Fibroblast of gingiva (primary cell): ENCODE data around the gene TULP1.

Experiments
- DNase-seq: peaks from one replicate; pipeline ENCODE4 v3.0.0-alpha.2; 2011; ENCODE audit warnings: low read depth

TULP1 gene

DNA sequence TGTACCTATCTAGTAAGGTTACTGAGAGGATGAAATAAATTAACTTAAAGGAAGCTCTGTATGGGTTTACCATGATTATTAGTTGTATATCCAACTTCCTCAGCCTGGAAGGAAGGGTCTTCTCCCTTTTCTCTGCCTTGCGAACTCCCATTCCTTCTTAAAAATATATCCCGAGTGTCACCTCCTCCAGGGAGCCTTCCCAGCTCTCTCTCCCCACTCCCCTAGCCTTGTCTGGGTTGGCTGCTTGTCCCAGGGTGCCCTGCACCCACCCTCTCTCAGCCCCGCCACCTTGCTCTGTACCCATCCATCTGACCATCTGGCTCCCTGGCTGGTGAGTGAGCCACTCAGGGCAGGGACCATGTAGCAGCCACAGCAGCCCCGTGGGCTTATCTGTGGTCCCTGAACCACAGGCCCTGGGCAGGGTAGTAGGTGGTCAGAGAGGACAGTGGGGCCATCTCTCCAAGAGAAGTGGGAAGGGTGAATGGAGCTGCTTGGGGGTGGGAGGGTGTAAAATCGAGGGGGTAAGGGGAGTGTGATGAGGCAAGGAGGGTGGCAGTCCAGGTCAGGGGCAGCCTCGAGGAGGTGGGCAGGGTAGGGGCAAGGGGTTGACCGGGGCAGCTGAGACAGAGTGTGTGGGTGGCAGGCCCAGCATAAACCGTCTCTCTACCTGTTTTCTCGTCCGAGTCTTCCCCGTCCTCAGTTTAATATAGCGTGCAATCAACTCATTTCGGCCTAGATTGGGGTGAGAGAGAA lies 28.6 kb downstream of the TULP1 start:
- no peak for DNase-seq

DNA sequence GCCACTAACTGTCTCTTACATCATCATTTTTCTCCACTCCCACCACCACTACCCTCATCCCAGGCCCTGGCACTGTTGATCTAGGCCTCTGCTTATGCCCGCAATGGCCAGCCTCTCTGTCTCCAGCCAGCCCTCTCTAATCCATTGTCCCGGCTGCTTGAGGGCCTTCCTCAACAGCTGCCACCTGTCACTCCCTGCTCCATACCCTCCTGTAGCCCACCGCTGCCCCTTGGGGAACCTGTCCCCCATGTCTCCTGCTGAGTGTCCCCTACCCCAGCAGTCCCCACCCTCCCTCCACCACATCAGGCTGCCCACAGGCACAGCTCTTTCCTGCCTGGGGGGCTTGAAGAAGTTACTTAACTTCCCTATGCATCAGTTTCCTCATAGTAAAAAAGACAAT lies 29.2 kb downstream of the TULP1 start:
- DNase-seq = no peak

DNA sequence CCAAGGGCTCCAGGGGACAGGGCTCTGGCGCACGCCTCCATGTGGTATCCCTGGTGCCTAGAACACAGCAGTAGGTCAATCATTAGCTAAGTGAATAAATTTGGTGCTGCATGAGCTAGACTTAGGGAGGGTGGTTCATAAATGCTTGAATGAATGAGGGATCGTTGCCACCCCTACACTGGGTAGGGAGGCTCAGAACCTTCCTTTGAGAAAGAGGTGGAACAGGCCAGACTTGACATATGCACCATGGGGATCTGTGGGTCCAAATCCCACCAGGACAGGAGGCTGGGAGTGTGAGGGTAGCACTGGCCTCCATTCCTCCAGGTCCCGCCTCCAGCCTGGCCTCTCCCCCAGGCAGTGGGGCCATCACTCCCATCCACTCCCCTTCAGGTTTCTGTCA lies 29.6 kb downstream of the TULP1 start:
- DNase-seq = no peak

DNA sequence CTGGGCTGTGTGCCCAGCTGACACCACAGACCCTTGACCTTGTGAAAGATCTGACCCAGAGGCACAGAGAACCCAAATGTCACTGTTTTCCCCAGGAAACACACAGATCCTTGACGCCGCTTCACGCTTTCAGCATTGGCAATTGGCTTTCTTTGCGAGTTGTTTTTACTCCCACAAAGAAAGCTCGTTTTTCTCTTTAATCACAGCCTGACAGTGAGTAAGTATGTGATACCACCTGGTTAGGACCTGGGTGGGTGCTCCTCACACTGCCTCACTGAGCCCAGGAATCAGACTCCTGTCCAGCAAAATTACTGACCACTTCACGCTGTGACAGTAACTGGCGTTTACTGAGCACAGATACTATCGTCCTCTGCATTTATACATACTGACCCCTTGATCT lies 31.5 kb downstream of the TULP1 start:
- no peak for DNase-seq

DNA sequence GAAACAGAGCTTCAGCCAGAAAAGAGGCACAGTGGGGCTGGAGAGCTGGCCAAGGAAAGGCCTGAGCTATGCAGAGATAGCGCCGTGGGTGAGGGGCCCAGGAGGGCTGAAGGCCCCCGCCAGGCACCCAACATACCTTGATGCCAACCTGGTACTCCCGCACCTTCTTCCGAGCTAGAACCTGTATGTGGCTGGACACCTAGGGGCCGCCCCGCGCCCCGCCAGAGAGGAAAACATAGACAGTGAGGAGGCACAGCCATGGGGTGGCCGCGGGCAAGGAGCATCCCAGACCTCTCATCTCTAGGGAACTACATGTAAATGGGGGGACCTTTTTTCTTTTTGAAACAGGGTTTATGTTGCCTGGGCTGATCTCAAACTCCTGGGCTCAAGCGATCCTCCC lies 32.5 kb downstream of the TULP1 start:
- DNase-seq = no peak

DNA sequence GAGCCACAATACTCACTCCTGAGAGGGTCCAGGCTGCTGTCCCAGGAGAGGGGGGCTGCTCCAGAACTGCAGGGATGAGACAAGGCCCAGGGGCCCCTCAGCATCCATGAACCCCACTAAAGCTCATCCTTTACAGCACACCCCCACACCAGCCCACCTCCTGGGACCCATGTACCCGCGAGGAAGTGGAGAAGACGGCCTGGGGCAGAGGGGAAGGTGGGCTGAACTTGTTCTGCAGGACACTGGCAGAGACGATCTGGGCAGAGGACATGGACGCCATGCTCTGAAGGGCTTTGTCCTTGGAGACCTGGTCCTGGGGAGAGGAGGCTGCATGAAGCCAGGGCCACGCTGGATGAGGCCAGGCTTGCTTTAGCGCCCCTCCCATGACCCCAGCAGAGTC lies 34.4 kb downstream of the TULP1 start:
- no peak for DNase-seq

DNA sequence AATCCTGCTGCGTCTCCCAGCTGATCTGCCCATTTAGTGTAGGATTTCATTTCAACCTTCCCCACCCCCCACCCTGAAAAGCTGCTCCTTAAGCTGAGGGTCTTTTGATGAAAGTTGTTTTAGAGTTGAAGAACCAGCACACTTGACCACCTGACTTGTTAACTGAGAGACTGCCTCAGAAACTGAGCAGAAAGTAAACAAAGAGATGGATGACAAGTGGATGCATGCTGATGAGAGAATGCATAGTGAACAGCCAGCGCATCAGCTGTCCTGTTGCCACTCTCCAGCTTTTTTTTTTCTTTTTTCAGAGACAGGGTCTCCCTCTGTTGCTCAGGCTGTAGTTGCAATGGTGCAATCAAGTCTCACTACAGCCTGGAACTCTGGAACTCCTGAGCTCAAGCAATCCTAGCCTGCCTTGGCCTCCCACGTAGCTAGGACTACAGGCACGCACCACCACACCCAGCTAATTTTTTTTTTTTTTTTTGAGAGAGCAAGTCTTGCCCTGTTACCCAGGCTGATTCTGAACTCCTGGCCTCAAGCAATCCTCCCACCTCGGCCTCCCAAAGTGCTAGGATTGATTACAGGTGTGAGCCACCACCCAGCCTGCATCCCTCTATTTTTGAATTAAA lies 35.0 kb downstream of the TULP1 start:
- DNase-seq = no peak

DNA sequence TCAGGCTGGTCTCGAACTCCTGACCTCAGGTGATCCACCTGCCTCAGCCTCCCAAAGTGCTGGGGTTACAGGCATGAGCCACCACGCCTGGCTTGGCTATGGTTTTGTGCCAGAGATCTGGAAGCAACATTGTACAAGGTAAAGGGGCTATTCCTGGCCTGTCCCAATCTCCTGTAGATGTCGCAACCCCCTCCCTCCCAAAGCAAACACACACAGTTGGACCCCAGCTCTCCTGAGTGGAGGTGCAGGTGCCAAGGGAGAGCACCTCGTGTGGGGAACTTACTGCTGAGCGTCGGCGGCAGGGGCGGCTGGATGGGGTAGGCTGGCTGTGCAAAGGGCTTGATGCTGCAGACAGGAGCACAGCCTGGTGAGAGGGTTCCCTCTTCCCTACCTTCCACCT lies 35.7 kb downstream of the TULP1 start:
- DNase-seq = no peak

DNA sequence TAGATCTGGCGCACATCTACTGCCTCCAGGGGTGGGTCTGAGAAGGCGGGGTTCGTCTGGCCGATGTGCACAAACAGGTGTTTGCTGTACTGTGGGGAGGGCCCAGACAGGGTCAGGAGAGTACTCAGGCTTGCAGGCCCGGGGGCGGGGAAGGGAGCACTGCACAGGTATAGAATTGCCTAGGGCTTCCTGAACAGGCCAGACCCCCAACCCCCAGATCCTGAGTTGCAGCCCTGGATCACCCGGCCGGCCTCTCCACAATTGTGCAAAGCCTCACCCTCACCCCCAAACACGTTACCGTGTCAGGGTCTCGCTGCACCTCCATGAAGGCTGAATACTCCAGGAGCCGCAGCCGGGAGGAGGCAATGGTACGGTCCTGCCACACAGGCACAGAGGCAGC lies 36.7 kb downstream of the TULP1 start:
- DNase-seq = no peak

DNA sequence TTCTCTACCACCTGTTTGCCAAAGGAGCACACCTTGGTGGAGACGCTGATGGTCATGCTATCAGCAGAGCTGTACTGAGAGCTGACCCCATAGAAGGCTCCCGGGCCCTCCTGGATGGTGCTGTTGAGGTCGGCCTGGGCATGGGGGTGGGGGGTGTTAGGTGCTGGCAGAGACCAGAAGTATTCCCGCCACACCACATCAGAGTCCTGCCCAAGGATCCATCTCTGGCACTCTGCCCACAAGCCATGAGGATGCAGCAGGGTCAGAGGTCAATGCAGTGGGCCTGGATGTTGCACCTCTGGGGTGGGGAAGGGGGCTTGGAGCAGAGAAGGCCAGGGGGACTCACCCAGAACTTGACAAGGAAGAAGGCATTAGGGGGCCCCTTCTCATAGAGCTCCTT lies 37.1 kb downstream of the TULP1 start:
- no peak for DNase-seq

DNA sequence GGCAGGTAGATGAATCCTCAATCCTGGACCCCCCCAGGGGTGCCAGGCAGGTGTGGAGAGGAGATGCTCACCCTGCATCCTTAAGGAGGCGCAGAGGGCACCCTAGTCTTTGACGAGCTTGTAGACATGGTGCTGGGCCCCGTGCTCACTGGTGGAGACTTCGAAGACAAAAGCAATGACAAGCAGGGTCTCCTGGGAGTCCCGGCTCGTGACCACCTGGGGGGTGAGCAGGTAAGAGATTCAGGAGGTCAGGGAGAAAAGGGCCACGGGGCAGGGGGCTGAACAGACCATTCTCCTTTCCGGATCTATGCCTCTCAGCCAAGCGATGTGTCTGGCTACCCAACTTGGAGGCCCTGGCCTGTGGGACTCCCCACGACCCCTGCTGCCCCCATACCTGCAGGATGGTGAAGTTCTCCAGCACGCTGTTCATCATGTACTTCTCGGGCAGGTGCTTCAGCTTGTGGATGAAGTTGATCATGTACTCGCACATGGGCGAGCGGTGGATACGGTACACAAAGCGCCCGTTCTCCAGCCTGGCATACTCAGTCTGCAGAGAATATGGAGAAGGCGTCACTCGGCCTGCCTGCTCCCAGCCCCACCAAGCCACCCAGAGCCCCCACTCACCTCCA lies 37.6 kb downstream of the TULP1 start:
- no peak for DNase-seq

DNA sequence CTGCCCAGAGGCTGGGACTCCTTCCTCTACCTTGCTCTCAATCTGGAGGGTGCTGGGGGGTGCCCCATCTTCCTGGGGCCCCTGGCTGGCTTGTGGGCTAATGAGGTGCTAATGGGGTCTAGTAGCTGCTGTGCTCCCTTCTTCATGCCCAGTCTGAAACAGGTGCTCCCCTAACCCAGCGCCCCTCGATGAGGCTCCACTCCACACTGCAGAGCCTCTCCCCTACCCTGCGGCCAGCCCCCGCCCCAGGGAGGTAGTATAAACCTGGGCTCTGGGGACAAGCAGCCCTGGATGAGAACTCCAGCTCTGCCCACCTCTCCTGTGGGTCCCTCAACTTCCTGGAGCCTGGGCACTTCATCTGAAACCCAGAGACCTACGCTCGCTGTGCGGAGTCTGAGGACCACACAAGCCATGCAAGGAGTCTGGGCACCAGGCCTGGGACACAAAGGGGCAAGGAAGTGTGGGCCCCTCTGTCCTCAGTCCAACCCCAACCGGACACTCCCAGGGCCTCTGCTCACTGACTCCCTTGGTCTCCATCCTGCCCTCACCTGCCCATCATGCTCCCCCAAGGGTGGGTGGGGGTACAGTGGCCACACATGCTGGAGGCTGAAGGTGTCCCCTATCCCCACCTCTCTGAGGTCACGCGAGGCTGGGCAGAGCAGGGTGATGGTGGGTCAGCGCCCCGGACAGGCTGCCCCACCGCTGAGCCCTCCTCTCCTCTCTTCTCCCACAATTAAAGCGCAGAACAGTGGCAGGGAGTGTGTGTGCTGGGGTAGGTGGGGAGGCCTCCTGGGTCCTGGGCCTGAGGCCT lies 38.4 kb downstream of the TULP1 start:
- DNase-seq = no peak

DNA sequence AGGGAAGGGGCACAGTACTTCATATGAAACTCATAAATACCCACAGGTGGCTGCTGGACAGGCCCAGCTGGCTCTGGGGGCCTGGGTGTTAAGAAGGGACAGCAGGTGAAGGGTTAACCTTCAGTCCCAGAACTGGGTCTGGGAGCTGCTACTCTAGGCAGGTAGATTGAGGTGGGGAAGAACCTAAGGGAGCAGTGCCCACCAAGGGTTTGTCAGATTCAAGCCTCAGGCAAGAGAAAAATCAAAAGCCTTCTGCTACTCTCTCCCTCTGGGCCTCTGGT lies 38.9 kb downstream of the TULP1 start:
- no peak for DNase-seq

DNA sequence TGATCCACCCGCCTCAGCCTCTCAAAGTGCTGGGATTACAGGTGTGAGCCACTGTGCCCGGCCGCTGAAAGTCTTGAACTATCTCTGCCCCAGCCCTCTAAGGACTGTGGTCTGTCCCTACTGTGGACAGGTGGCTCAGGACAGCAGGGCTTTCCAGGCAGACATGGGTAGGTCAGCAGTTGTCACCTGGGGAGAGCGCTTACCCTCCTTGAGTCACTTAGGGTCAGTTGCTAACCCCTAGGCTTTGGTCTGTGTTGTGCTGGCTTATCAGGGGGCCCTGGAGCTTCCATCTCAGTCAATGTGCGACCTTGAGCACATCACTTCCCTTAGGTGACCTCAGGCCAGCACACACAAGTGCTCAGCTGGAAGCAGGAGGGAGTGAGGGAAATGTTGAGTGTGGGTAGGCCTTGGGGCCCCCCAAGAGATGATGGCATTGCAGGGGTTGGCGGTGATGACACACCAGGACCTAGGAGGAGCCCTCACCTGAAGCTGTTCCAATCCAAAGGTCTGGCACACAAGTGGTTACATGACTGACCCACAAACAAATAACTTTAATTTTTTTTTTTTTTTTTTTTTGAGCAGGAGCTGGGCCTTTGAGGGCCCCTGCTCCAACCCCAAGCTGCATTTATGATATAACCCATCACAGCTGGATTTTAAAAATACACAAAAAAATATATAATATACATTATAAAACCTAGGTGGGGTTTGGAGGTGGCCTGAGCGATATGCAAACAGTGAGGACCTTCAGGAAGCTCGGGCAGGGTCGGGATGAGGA lies 39.4 kb downstream of the TULP1 start:
- DNase-seq = no peak

DNA sequence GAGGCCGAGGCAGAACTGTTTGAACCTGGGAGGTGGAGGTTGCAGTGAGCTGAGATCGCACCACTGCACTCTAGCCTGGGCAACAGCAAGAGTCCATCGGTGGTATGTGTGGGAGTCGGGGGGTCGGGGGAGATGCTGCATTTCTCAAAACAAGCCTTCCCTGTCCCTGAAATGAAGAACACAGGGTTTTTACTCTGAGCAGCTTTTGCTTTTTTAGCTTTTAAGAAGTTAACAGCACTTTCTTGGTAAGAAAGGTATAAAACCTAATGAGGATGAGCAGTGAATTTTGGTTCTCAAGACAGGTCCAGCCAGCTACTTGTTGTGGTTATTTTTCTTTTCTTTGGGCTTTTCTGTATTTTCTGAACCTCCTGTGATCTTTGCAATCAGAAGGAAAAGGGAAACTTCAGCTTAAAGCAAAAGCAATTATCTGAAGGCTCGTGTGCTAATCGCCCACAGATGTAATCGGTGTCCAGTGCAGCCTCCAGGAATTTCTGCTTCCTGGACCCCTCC lies 40.8 kb downstream of the TULP1 start:
- no peak for DNase-seq

DNA sequence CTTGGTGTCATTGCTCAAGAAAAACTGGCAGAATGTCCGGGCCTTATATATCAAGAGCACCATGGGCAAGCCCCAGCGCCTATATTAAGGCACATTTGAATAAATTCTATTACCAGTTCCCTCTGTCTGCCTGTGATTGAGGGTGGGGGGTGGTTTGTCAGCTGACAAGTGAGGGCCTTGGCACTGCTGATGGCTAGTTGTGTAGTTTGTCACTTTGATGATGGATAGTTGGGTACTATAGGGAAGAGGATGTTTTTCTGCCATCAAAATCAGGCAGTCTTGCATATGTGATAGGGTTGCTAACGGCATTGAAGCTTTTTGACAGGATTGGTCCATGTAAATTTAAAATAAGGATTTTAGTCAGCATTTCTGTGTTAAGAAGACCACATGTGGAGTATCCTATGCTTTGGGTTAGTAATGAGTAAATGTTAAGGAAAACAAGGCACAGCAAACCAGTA lies 42.0 kb downstream of the TULP1 start:
- no peak for DNase-seq

DNA sequence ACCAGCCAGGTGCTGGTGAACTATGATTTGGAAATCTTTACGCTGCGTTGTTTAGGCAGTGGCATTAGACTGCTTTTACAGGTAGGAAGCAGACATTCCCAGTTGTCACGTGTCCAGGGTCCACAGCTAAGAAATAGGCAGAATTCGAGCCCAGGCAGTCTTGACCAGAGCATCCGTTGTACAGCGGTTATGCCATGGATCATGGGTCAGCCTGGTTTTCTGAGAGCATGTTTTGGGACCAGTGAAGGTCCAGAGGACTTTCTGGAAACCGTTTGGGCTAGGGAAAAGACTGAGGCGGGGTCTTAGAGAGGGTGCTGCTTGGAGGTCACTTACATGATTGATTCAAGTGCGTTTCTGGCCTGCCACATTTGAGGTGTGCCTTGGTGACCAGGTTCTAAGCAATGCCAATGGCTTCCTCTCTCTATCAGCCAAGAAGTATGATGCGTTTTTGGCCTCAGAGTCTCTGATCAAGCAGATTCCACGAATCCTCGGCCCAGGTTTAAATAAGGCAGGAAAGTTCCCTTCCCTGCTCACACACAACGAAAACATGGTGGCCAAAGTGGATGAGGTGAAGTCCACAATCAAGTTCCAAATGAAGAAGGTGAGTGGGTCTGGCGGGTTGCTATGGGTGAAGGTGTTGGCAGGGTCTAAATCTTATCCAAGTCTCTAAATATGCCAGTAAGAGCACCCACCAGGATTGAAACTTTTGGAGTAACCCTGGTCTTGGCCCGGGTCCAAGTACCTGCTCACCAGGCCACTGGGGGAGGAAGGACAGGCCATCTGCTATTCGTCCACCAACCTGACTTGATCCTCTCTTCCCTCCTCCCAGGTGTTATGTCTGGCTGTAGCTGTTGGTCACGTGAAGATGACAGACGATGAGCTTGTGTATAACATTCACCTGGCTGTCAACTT lies 42.7 kb downstream of the TULP1 start:
- no peak for DNase-seq

DNA sequence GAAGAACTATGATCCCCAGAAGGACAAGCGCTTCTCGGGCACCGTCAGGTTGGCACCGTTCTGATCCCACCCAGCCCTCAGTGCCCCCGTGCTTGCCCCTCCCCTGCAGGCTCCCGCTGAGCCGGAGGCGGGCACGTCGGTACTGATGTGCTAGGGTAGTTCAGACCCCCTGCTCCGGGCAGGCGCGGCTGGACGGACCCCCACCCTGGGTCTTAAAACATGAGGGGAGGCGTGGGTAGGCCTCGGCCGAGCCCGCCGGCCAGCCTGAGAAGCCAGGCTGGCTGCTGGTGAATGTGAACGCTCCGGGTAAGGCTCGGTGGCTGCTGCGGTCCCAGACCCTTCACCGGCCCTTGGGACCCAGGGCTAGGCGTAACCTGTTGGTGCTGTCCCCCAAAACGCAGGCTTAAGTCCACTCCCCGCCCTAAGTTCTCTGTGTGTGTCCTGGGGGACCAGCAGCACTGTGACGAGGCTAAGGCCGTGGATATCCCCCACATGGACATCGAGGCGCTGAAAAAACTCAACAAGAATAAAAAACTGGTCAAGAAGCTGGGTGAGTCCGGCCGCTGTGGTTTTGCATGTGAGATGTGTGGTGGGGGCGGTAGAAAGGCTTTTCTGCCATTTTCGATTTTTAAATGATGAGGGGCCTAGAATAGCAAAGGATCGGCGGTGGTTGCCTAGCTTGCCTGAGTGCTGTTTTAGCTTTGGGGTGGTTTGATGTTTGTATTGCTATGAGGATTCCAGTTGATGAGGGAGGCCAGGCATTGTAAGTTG lies 43.5 kb downstream of the TULP1 start:
- no peak for DNase-seq

DNA sequence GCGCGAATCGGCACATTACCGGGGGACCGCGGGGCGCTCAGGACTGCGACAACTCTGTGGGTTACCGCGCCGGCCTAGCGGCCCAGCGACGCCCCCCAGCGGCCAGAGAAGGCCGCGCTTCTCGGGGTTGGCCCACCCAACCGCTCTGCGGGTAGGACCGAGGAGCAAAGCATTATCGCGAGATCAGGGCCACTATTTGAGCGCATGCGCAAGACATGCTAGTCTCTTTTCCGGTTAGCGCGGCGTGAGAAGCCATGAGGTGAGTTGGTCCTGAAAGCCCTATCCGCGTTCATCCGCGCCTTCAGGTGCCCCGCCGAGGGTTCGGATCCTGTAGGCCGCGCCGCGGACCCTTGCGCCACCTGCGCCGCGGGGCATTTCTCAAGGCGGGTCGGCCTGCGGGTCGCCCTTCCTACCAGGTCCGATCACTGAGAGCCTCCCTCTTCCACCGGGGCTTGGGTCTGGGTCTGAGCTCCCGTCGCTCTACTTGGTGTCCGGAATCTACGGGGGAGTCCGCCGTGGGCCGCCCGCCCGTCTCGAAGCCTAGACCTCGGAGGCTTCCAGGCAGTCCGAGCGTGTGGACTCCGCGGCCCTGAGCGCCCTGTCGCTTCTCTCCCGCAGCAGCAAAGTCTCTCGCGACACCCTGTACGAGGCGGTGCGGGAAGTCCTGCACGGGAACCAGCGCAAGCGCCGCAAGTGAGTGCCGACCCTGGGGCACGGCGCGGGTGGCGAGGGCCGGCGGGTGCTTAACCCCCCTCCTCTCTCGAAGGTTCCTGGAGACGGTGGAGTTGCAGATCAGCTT lies 44.3 kb downstream of the TULP1 start, which contains the start of gene RPL10A:
Gene RPL10A (plus strand): TSS at position 221 of the 799 bp plus-strand sequence. CDS start 34 bp downstream, at position 255.
- peak; percentile 95 for DNase-seq
